Hepatocyte (in vitro differentiated cells): ENCODE measurements around the gene BRINP2.

ENCODE experiments used
- EZH2 ChIP-seq: fragments of 200-600 bp; sonication (generic); IDR thresholded peaks from 2 replicates; pipeline ENCODE4 v1.6.1; 2016; ENCODE audit warnings: antibody characterized with exemption, mild to moderate bottlenecking, borderline replicate concordance
- TF ChIP-seq, protein P1 (sequence below): fragments of 200-600 bp; sonication (generic); IDR thresholded peaks from 2 replicates; pipeline ENCODE4 v1.5.1; 2016; ENCODE audit warnings: antibody characterized with exemption, mild to moderate bottlenecking; ENCODE audit not compliant: poor library complexity

DNA sequence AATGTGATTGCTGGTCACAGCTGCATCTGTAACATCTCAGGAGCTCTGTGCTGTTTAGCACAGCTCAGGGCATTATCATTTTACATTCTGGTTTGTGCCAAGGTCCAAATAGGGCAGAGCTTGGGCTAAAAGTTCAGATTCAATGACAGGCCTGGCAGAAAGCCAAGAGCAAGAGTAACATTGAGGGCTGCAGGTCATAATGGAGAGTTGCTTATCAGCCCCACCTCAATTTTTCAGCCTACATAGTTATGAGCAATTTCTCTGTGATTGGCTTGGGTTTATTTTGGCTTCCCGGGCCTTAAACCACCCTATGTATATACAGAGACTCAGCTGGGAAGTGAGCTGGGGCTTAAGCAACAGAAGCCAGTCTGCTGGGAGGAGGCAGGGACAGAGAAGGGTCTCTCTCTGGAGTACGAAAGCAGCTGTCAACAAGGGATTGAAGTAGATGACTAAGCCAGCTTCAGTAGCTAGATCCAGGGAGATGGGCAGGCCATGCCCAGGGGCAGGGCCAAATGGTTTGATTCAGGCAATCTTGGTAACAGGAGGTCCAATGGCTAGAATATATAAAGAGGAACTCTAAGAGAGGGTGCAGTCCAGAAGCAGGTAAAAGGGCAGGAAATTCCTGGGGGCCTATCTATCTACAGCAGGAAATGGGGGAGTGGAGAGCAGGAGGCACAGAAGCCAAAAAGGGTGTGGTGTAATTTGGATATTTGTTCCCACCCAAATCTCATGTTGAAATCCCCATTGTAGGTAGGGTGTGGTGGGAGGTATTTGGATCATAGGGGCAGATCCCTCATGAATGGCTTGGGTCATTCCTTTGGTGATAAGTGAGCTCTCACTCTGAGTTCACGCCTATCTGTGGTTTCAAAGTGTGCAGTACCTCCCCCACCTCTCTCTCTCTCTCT lies 49.0 kb downstream of the BRINP2 start:
- no peak for TF ChIP-seq EZH2
- TF ChIP-seq, protein P1, sequence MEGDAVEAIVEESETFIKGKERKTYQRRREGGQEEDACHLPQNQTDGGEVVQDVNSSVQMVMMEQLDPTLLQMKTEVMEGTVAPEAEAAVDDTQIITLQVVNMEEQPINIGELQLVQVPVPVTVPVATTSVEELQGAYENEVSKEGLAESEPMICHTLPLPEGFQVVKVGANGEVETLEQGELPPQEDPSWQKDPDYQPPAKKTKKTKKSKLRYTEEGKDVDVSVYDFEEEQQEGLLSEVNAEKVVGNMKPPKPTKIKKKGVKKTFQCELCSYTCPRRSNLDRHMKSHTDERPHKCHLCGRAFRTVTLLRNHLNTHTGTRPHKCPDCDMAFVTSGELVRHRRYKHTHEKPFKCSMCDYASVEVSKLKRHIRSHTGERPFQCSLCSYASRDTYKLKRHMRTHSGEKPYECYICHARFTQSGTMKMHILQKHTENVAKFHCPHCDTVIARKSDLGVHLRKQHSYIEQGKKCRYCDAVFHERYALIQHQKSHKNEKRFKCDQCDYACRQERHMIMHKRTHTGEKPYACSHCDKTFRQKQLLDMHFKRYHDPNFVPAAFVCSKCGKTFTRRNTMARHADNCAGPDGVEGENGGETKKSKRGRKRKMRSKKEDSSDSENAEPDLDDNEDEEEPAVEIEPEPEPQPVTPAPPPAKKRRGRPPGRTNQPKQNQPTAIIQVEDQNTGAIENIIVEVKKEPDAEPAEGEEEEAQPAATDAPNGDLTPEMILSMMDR: no peak
